ENCODE data around the gene ARL16.

ARL16 gene

DNA sequence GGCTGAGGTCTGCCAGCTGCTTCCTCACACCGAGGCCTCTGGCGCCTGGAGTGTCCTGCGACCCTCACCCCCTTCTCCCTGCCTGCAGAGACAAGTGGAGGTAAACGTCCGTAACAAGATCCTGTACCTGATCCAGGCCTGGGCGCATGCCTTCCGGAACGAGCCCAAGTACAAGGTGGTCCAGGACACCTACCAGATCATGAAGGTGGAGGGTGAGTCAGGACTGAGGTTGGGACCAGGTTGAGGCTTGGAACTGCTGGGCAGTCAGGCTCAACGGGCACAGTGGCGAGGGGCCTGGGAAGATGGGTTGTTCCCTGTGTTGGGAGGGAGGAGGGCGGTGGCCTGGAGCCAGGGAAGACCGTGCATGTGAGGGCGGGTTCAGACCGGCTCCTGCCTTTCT lies 5.0 kb upstream of the ARL16 start:
- Histone ChIP-seq H3K4me1 (ENCODE audit: insufficient read depth, poor library complexity, severe bottlenecking) (peaks cover 7% of the 10 kb centered on the region), H3K4me3 (ENCODE audit: severe bottlenecking) (no peak overlapping the region), H3K27me3 (ENCODE audit: insufficient read depth, poor library complexity, severe bottlenecking) (no peaks in the 10 kb centered on the region), H3K27ac (ENCODE audit: poor library complexity, severe bottlenecking) (no peak overlapping the region), H3K9me3 (ENCODE audit: severe bottlenecking) (no peaks in the 10 kb centered on the region), H3K36me3 (ENCODE audit: low read depth) (peaks cover 82% of the 10 kb centered on the region)
- no peak for ATAC-seq (ENCODE audit: low read depth)
- TF ChIP-seq, protein P1, sequence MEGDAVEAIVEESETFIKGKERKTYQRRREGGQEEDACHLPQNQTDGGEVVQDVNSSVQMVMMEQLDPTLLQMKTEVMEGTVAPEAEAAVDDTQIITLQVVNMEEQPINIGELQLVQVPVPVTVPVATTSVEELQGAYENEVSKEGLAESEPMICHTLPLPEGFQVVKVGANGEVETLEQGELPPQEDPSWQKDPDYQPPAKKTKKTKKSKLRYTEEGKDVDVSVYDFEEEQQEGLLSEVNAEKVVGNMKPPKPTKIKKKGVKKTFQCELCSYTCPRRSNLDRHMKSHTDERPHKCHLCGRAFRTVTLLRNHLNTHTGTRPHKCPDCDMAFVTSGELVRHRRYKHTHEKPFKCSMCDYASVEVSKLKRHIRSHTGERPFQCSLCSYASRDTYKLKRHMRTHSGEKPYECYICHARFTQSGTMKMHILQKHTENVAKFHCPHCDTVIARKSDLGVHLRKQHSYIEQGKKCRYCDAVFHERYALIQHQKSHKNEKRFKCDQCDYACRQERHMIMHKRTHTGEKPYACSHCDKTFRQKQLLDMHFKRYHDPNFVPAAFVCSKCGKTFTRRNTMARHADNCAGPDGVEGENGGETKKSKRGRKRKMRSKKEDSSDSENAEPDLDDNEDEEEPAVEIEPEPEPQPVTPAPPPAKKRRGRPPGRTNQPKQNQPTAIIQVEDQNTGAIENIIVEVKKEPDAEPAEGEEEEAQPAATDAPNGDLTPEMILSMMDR (IDR thresholded peaks at IDR 0.05; ENCODE audit: poor library complexity, severe bottlenecking) = no peak
- no peak for DNase-seq (ENCODE audit: low spot score)

DNA sequence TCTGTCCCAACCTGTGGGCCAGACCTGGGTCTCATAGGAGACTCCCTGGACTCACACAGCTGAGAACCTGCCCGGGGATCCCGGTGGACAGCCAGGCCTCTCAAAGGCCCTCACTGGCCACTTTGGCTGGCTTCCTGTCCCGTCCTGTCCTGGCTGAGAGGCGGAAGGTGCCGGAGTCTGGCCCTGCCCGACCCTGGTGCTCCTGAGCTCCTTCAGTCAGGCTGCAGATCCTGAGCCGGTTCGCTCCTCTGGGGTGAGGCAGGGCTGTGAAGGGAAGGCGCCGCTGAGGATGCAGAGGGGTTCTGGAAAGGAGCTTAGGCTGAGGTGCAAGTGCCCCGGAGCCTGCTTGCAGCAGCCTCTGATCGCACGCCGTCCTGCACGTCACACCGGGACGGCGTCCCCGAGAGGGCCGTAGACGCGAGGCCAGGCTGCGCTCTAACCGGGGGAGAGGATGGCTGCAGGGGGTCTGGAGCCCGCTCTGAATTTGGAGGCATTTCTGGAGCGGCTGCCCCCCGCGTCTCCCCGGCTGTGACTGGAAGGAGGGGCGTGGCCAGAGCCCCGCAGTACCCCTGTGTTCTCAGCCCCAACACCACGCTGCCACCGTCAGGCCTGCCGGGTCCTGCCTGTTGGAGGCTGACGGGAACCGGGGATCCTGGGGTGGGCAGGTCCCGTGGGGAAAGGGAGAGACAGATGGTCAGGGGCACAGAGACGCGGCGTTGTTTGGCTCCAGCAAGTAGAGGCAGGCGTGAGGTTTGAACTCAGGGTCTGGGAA lies 4.4 kb upstream of the ARL16 start:
- peaks cover 7% of the 10 kb centered on the region for H3K4me1 ChIP-seq (ENCODE audit: insufficient read depth, poor library complexity, severe bottlenecking)
- no peak for ATAC-seq (ENCODE audit: low read depth)
- no peak overlapping the region for H3K27ac ChIP-seq (ENCODE audit: poor library complexity, severe bottlenecking)
- no peaks in the 10 kb centered on the region for H3K27me3 ChIP-seq (ENCODE audit: insufficient read depth, poor library complexity, severe bottlenecking)
- no peaks in the 10 kb centered on the region for H3K9me3 ChIP-seq (ENCODE audit: severe bottlenecking)
- H3K4me3 ChIP-seq (ENCODE audit: severe bottlenecking) = no peak overlapping the region
- H3K36me3 ChIP-seq (ENCODE audit: low read depth) = peaks cover 75% of the 10 kb centered on the region
- DNase-seq (ENCODE audit: low spot score) = no peak
- TF ChIP-seq, protein P1 (IDR thresholded peaks at IDR 0.05; ENCODE audit: poor library complexity, severe bottlenecking) = no peak

DNA sequence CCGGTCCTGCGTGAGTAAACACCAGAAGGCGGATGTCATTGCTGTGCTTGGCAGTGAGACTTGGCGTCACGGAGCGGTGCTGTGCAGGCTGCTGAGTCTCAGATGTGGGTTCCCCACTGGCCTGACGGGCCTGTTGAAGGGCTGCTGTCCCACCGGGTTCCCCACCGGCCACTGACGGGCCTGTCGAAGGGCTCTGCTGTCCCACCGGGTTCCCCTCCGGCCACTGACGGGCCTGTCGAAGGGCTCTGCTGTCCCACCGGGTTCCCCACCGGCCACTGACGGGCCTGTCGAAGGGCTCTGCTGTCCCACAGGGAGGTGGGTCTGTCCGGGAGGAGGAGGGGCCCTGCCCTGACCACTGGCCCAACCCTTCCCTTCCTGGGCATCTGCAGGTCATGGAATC lies 3.0 kb upstream of the ARL16 start:
- TF ChIP-seq, protein P1 (IDR thresholded peaks at IDR 0.05; ENCODE audit: poor library complexity, severe bottlenecking) = no peak
- Histone ChIP-seq H3K4me3 (ENCODE audit: severe bottlenecking) (no peak overlapping the region), H3K36me3 (ENCODE audit: low read depth) (peaks cover 62% of the 10 kb centered on the region), H3K9me3 (ENCODE audit: severe bottlenecking) (no peaks in the 10 kb centered on the region), H3K27ac (ENCODE audit: poor library complexity, severe bottlenecking) (no peak overlapping the region), H3K27me3 (ENCODE audit: insufficient read depth, poor library complexity, severe bottlenecking) (no peaks in the 10 kb centered on the region), H3K4me1 (ENCODE audit: insufficient read depth, poor library complexity, severe bottlenecking) (peaks cover 7% of the 10 kb centered on the region)
- ATAC-seq (ENCODE audit: low read depth) = no peak
- no peak for DNase-seq (ENCODE audit: low spot score)

DNA sequence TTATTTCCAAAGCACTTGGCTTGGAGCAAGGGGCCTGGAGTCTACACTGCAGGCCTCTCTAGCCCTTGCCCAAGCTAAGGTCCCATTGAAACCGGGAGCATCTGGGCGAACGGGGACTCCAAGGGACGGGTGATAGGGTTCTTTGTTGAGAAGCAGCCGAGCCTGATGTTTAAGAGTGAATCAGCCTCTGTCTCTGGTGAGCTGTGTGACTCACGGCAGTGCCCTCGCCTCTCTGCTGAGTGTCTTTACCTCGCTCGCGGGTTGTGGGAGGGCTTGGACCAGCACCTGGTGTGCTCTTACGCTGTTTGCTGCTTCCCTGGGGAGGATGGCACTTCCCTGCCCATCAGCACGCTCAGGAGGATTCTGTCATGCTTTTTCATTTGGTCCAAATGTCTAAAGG lies 1.5 kb upstream of the ARL16 start:
- H3K27ac ChIP-seq (ENCODE audit: poor library complexity, severe bottlenecking) = peak overlapping the region; percentile 89

More for the DNA sequence above, 1.5 kb upstream of the ARL16 start:
- peak; percentile 86 for DNase-seq (ENCODE audit: low spot score)
- Histone ChIP-seq H3K4me1 (ENCODE audit: insufficient read depth, poor library complexity, severe bottlenecking) (peaks cover 7% of the 10 kb centered on the region), H3K4me3 (ENCODE audit: severe bottlenecking) (peak overlapping the region; percentile 88), H3K27me3 (ENCODE audit: insufficient read depth, poor library complexity, severe bottlenecking) (no peaks in the 10 kb centered on the region), H3K9me3 (ENCODE audit: severe bottlenecking) (no peaks in the 10 kb centered on the region), H3K36me3 (ENCODE audit: low read depth) (peaks cover 47% of the 10 kb centered on the region)
- TF ChIP-seq, protein P1 (IDR thresholded peaks at IDR 0.05; ENCODE audit: poor library complexity, severe bottlenecking) = no peak
- ATAC-seq (ENCODE audit: low read depth) = peak; percentile 74
